Loucy (cell line): ENCODE measurements around the gene EML5.

ENCODE experiments used
- H2AFZ ChIP-seq: fragments of 200-600 bp; sonication (generic); 2 replicates; pipeline ENCODE4 v1.6.0; 2016; ENCODE audit warnings: antibody characterized with exemption, mild to moderate bottlenecking, low read length, moderate library complexity
- H3F3A ChIP-seq: fragments of 200-600 bp; 2 replicates; pipeline ENCODE4 v1.6.0; 2016; ENCODE audit warnings: antibody characterized with exemption, low read depth, mild to moderate bottlenecking
- H3K27me3 ChIP-seq: fragments of 200-600 bp; sonication (generic); 2 replicates; pipeline ENCODE4 v1.6.1; 2014; ENCODE audit warnings: low read length, mild to moderate bottlenecking; ENCODE audit not compliant: insufficient read depth, poor library complexity, severe bottlenecking
- H3K36me3 ChIP-seq: fragments of 200-600 bp; sonication (generic); 2 replicates; pipeline ENCODE4 v1.6.1; 2016; ENCODE audit warnings: low read length; ENCODE audit not compliant: insufficient read depth
- H3K4me1 ChIP-seq: fragments of 200-600 bp; sonication (generic); 2 replicates; pipeline ENCODE4 v1.5.1; 2014; ENCODE audit warnings: low read length, mild to moderate bottlenecking; ENCODE audit not compliant: insufficient read depth, poor library complexity, severe bottlenecking
- H3K4me2 ChIP-seq: fragments of 200-600 bp; sonication (generic); 2 replicates; pipeline ENCODE4 v1.6.0; 2014; ENCODE audit warnings: antibody characterized with exemption, low read length, low read depth, mild to moderate bottlenecking; ENCODE audit not compliant: poor library complexity, severe bottlenecking
- H3K4me3 ChIP-seq: fragments of 200-600 bp; sonication (generic); 2 replicates; pipeline ENCODE4 v1.5.1; 2014; ENCODE audit warnings: low read length, mild to moderate bottlenecking, mixed read lengths; ENCODE audit not compliant: poor library complexity, severe bottlenecking
- H3K79me2 ChIP-seq: fragments of 200-600 bp; sonication (generic); 2 replicates; pipeline ENCODE4 v1.6.1; 2014; ENCODE audit warnings: low read length; ENCODE audit not compliant: insufficient read depth
- H3K9ac ChIP-seq: fragments of 200-600 bp; sonication (generic); 2 replicates; pipeline ENCODE4 v1.6.0; 2014; ENCODE audit warnings: mild to moderate bottlenecking, low read depth, low read length, moderate library complexity; ENCODE audit not compliant: poor library complexity, severe bottlenecking
- H3K9me2 ChIP-seq: fragments of 200-600 bp; sonication (generic); replicated peaks from 2 replicates; pipeline ENCODE4 v1.6.1; 2016; ENCODE audit warnings: low read depth, low read length, mixed read lengths
- H3K9me3 ChIP-seq: fragments of 200-600 bp; sonication (generic); 2 replicates; pipeline ENCODE4 v1.6.1; 2014; ENCODE audit warnings: mild to moderate bottlenecking, antibody characterized with exemption, low read length, low read depth; ENCODE audit not compliant: insufficient read depth
- H4K20me1 ChIP-seq: fragments of 200-600 bp; sonication (generic); 2 replicates; pipeline ENCODE4 v1.6.0; 2014; ENCODE audit warnings: antibody characterized with exemption, low read length, mild to moderate bottlenecking; ENCODE audit not compliant: insufficient read depth, poor library complexity, severe bottlenecking
- CTCF ChIP-seq: fragments of 200-600 bp; sonication (generic); conservative IDR thresholded peaks from 2 replicates; pipeline ENCODE4 v1.5.1; 2014; ENCODE audit warnings: mild to moderate bottlenecking, antibody characterized with exemption, low read length
- EZH2phosphoT487 ChIP-seq: fragments of 200-600 bp; IDR thresholded peaks from 2 replicates; pipeline ENCODE4 v1.6.1; 2018; ENCODE audit warnings: antibody characterized with exemption, mild to moderate bottlenecking, moderate library complexity, borderline replicate concordance

Gene EML5

GRCh38 chr14:88840926-88841325, 48.2 kb upstream of the EML5 start:
- Histone ChIP-seq H3K9me2 (no peaks in the 10 kb centered on the region), H3K4me1 (no peaks in the 10 kb centered on the region), H3K4me2 (no peak overlapping the region), H2AFZ (no peak overlapping the region), H3K9me3 (no peaks in the 10 kb centered on the region), H3K27me3 (no peaks in the 10 kb centered on the region), H3K9ac (no peak overlapping the region), H3K4me3 (no peak overlapping the region), H4K20me1 (no peaks in the 10 kb centered on the region), H3F3A (no peaks in the 10 kb centered on the region), H3K79me2 (no peaks in the 10 kb centered on the region), H3K36me3 (no peaks in the 10 kb centered on the region)
- TF ChIP-seq EZH2phosphoT487, result no peak
- no peak for TF ChIP-seq CTCF

- H4K20me1 ChIP-seq, result no peaks in the 10 kb centered on the region
- H3K4me1 ChIP-seq, result no peaks in the 10 kb centered on the region
- no peaks in the 10 kb centered on the region for H3K36me3 ChIP-seq
- TF ChIP-seq EZH2phosphoT487, result no peak
- H3K4me2 ChIP-seq, result no peak overlapping the region
- no peak overlapping the region for H3K9ac ChIP-seq
- no peaks in the 10 kb centered on the region for H3K9me2 ChIP-seq
- H3F3A ChIP-seq, result no peaks in the 10 kb centered on the region
- H3K27me3 ChIP-seq, result no peaks in the 10 kb centered on the region
- no peaks in the 10 kb centered on the region for H3K9me3 ChIP-seq
- no peaks in the 10 kb centered on the region for H3K79me2 ChIP-seq
- H3K4me3 ChIP-seq, result no peak overlapping the region
- H2AFZ ChIP-seq, result no peak overlapping the region
These were observed 45.3 kb upstream of the EML5 start for GRCh38 chr14:88838015-88838414.

GRCh38 chr14:88837495-88837894, 44.7 kb upstream of the EML5 start:
- no peaks in the 10 kb centered on the region for H3K9me3 ChIP-seq
- H3K36me3 ChIP-seq, result no peaks in the 10 kb centered on the region
- TF ChIP-seq EZH2phosphoT487, result no peak
- no peaks in the 10 kb centered on the region for H3K9me2 ChIP-seq
- H3K4me2 ChIP-seq, result no peak overlapping the region
- H3K79me2 ChIP-seq, result no peaks in the 10 kb centered on the region
- no peak overlapping the region for H3K9ac ChIP-seq
- no peak overlapping the region for H3K4me3 ChIP-seq
- no peaks in the 10 kb centered on the region for H3K4me1 ChIP-seq
- no peaks in the 10 kb centered on the region for H4K20me1 ChIP-seq
- H3F3A ChIP-seq, result no peaks in the 10 kb centered on the region
- H2AFZ ChIP-seq, result no peak overlapping the region
- no peaks in the 10 kb centered on the region for H3K27me3 ChIP-seq

GRCh38 chr14:88835661-88836060, 42.9 kb upstream of the EML5 start:
- Histone ChIP-seq H3K9me2 (no peaks in the 10 kb centered on the region), H2AFZ (no peak overlapping the region), H3F3A (no peaks in the 10 kb centered on the region), H3K4me2 (no peak overlapping the region), H3K36me3 (no peaks in the 10 kb centered on the region), H3K4me1 (no peaks in the 10 kb centered on the region), H4K20me1 (no peaks in the 10 kb centered on the region), H3K79me2 (no peaks in the 10 kb centered on the region), H3K9me3 (no peaks in the 10 kb centered on the region), H3K4me3 (no peak overlapping the region), H3K9ac (no peak overlapping the region), H3K27me3 (no peaks in the 10 kb centered on the region)
- TF ChIP-seq CTCF (no peak), EZH2phosphoT487 (no peak)
